HT-29 (cell line): ENCODE data around the gene LCE6A. TPM values are rescaled to one million over a fixed set of nuclear protein-coding genes. Genes with fewer than 3 reads are reported as not detected.

Experiments
- DNase-seq: peaks from one replicate; pipeline ENCODE4 v3.0.0-alpha.2; 2015; ENCODE audit warnings: low spot score
- total RNA-seq: library from RNA; depleted of rRNA; stranded (reverse); fragments of >200 nt; shearing (Covaris generic); gene quantifications from 2 replicates; pipeline ENCODE4 v1.2.3, GENCODE V29; 2014; rRNA removed

LCE6A gene
- total RNA-seq, result not detected in 2 replicates

GRCh38 chr1:152842556-152842955 lies at the start of gene LCE6A:
LCE6A (plus strand) TSS chr1:152842856; CDS start chr1:152843521, 665 bp downstream.
- no peak for DNase-seq

GRCh38 chr1:152795686-152796085 lies 47.0 kb upstream of the LCE6A start:
- no peak for DNase-seq

GRCh38 chr1:152796421-152796820 lies 46.2 kb upstream of the LCE6A start, which contains the start of gene LCE1D:
LCE1D (plus strand) TSS chr1:152796721; CDS start chr1:152797795, 1,074 bp downstream.
- DNase-seq, result no peak

- no peak for DNase-seq
These were observed 41.3 kb upstream of the LCE6A start for GRCh38 chr1:152801333-152801732.

- no peak for DNase-seq
These were observed 36.1 kb upstream of the LCE6A start, which contains the start of gene LCE1C for GRCh38 chr1:152806576-152806975. LCE1C (minus strand) TSS chr1:152806651; CDS start chr1:152805478, 1,173 bp downstream.

- DNase-seq, result no peak
These were observed 31.6 kb upstream of the LCE6A start for GRCh38 chr1:152811050-152811449.

- DNase-seq, result no peak
These were observed 31.0 kb upstream of the LCE6A start, which contains the start of gene LCE1B for GRCh38 chr1:152811671-152812070. LCE1B (plus strand) TSS chr1:152811971; CDS start chr1:152812447, 476 bp downstream.

GRCh38 chr1:152817309-152817708 lies 25.3 kb upstream of the LCE6A start:
- no peak for DNase-seq

- DNase-seq, result no peak
These were observed 19.4 kb upstream of the LCE6A start for GRCh38 chr1:152823294-152823693.

GRCh38 chr1:152824964-152825363 lies 17.7 kb upstream of the LCE6A start:
- DNase-seq, result no peak

- no peak for DNase-seq
These were observed 15.5 kb upstream of the LCE6A start, which contains the start of gene LCE1A for GRCh38 chr1:152827173-152827572. LCE1A (plus strand) TSS chr1:152827473; CDS start chr1:152827473, 0 bp downstream.

- DNase-seq, result no peak
These were observed 5.8 kb upstream of the LCE6A start for GRCh38 chr1:152836870-152837269.

- no peak for DNase-seq
These were observed 13.0 kb downstream of the LCE6A start for GRCh38 chr1:152855661-152856060.

GRCh38 chr1:152858062-152858461 lies 15.4 kb downstream of the LCE6A start:
- no peak for DNase-seq

GRCh38 chr1:152859696-152860095 lies 17.0 kb downstream of the LCE6A start, which contains the start of gene LCE7A:
LCE7A (plus strand) TSS chr1:152859996; CDS start chr1:152860698, 702 bp downstream.
- no peak for DNase-seq

- DNase-seq, result no peak
These were observed 17.5 kb downstream of the LCE6A start for GRCh38 chr1:152860129-152860528.

- no peak for DNase-seq
These were observed 18.7 kb downstream of the LCE6A start for GRCh38 chr1:152861374-152861773.

- DNase-seq, result no peak
These were observed 21.8 kb downstream of the LCE6A start for GRCh38 chr1:152864443-152864842.

GRCh38 chr1:152866321-152866720 lies 23.7 kb downstream of the LCE6A start:
- no peak for DNase-seq

- DNase-seq, result peak; percentile 84
These were observed 27.3 kb downstream of the LCE6A start for GRCh38 chr1:152869808-152870419.

GRCh38 chr1:152870831-152871730 lies 28.4 kb downstream of the LCE6A start:
- DNase-seq, result peak; percentile 67

GRCh38 chr1:152871731-152872126 lies 29.1 kb downstream of the LCE6A start:
- DNase-seq, result no peak
